Stimulated activated CD4-positive, alpha-beta T cell treated with anti-CD3 and anti-CD28 coated beads, Interleukin-1b, Interleukin-23, amount 100 ng/mL, for 4 hours (primary cell): ENCODE results near the gene AAGAB.
"Not testable (repeated sequence)": the region's sequence is repeated elsewhere in the genome, so short reads cannot be mapped to it uniquely, and the experiment has no call there.

Source experiments
- DNase-seq, 2 donors: peaks; one replicate each; pipeline ENCODE4 v3.0.0-alpha.2; 2020; ENCODE audit warnings: low read depth in 2 of 2

The AAGAB gene

DNA sequence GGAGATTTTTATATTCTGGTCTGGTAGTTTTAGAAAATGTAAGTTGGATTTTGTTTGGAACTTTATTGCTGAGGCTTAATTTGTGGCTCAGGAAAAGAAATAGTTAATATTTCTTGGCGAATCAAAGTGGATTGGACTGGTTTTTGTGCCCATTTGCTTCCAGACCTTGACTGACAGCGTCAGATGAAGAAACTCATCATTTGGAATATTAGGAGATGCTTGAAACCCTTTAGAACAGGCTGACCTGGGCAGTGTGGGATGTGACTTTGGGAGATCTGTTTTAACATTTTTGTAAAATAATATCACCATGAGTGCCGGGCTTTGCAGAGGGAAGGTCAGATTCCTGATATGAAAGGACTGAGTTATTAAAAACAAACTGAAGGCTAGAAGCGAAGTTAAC lies 83.0 kb downstream of the AAGAB start:
- no peak for DNase-seq

DNA sequence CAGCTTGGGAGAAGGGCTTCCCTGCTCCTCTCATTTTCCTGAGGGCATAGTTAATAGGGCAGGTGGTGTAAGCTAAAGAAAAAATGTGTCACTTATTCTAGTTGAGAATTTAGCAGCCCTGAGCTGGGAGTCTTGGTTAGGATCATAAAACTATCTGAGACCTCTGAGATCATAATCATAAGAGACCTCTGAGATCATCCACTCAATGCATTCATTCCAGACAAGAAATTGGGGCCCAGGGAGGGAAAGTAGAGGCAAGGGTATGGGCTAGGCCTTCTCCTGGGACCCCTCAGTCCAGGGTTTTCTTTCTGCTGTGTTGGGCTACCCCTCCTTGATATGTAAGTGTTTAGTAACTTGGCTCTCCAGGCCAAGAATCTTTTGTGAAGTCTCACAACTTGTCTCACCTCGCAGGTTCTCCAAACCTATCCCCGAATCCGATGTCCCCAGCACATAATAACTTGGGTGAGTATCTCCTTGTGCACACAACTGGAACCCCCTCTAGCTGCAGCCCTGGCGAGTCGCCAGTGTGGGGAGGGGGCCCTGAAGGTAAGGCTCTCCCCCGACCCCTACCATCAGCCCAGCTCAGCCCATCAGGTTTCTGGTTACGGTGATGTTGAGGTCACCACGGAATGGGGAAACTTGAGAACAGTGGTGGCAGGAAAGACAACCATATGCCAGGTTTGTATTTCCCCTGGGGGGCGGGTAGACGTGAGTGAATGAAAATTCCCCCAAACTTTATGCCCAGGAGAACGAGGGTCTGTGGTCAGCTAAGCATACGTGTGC lies 84.1 kb downstream of the AAGAB start:
- no peak for DNase-seq

GRCh38 chr15:67168694-67169093 lies 85.8 kb downstream of the AAGAB start:
- DNase-seq = no peak

GRCh38 chr15:67167091-67167490 lies 87.4 kb downstream of the AAGAB start:
- DNase-seq = no peak

DNA sequence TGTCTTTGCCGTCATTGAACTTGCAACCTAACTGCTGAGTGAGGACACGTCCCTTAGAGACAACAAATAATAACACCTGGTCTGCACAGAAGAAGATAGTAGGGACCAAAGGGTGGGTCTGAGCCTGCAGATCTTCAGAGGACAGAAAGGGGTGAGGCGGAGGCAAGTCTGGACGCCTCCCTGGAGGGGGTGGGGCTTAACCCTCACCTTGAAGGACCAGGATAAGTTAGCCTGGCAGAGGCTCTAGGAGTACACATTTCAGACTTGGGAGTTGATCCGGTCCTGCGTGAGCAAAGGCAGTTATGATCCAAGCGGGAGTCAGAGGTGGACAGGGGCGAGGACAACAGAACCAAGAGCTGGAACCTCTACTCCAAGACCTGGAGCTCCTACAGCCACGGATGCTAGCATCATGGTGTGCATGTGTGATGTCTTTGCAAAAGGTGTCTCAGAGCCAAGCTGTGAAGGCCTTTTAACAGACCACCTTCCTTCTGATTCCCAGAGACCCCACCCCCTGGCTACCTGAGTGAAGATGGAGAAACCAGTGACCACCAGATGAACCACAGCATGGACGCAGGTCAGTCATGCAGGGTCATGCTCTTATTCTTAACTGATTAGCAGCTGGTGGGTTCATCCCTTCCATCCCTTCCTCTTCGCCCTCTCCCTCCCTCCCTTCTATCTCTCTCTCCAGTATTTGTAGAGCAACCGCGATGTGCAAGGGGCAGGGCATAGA lies 88.0 kb downstream of the AAGAB start:
- no peak for DNase-seq

GRCh38 chr15:67165254-67166253 lies 88.9 kb downstream of the AAGAB start:
- no peak for DNase-seq

DNA sequence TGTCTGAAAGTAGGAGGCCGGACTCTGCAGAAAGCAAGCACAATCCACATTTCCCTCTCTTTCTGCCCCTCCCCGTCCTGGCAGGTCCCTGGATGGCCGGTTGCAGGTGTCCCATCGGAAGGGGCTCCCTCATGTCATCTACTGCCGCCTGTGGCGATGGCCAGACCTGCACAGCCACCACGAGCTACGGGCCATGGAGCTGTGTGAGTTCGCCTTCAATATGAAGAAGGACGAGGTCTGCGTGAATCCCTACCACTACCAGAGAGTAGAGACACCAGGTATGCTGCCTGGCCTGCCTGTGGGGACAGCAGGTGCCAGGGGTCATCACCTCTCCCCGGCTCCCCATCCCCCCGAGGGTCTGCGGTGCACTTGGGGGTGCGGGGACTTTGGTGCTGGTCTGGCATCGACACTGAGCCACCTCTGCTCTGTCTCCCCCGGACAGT lies 89.6 kb downstream of the AAGAB start:
- no peak for DNase-seq

DNA sequence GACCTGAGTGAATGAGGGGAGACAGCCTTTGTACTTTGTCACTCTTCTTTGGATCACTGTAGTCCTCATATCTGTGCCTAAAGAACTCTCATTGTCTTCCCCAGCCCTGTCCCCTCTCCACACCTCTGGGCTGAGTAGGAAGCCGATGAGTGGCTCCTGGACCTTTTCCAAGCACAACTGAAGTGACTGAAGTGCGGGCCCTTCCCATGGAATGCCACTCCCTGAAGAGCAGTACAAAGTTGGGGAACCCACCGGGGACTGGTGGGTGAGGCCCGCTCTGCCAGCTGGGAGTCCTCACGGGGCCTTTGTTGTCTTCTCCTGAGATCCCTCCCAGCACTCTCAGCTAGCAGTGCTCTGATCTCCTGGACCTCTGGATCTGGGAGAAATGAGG lies 90.1 kb downstream of the AAGAB start:
- no peak for DNase-seq

DNA sequence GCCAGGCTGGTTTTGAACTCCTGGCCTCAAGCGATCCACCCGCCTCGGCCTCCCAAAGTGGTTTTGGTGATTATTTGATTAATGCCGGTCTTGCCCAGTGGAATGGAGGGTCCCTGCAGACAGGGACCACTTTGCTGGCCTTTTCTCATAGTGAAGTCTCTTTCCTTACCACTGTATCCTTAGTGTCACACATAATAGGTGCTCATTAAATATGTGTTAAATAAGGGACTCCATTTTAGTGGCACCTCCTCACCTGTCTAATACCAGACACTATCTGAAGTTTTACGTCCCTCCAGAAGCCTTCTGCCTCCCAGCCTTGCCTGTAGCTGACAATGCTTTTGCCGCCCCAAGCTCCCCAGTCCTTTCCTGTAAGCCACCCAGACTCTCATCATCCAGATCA lies 91.3 kb downstream of the AAGAB start:
- DNase-seq = no peak

DNA sequence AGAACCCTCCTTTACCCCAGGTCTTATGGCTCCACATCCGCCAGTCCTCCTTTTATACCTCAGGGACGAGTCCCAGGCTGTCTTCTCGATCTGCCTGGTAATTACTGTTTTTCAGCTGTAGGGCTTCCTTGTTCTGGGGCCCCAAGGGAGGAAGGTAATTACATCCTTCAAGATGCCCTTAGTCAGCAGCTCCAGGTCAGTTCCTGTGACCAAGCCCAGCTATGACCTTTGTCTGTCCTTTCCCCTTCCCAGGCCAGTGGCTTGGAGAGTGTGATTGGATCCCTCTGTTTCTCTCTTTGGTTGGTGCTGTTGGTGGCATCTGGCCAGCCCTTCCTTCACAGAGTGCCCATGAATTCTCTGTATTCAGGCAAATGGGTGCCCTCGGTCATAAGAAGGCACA lies 92.6 kb downstream of the AAGAB start:
- no peak for DNase-seq

GRCh38 chr15:67161412-67161811 lies 93.0 kb downstream of the AAGAB start:
- DNase-seq = no peak

GRCh38 chr15:67158367-67158766 lies 96.1 kb downstream of the AAGAB start:
- no peak for DNase-seq

- DNase-seq = no peak
These were observed 96.8 kb downstream of the AAGAB start for GRCh38 chr15:67157521-67158252.

DNA sequence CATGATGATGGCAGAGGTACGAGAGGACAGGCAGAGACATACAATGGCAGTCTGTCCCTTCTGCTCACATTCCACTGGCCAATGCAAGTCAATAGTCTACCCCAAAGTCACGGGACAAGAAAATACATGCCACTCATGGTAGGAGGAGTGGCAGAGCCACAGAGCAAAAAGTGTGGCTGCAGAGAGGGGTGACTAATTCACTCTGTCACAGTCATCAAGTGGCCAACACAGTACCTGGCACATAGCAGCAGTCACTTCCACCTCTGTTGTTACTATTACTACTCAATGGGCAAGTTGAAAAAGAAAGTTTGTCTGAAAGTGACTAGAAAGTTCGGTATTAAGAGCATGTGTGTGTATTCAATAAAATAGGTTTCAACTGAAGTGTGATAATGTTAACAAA lies 97.6 kb downstream of the AAGAB start:
- no peak for DNase-seq

DNA sequence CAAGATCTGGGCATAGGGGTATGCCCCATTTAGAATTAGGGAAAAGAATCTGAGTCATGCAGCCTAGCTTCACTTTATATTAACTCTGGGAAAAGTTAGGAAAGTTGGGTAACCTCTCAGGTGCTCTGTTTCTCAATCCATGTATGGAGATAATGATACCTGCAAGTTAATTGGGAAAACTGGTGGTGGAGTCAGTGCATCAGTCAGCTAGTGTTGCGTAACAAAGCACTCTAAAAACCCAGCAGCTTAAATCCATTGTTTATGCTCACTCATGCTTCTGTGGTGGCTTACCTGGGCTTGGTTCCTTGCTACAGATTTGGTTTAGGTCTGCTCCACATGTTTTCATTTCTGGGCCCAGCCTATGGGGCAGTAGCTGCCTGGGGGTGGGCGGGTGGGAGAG lies 98.0 kb downstream of the AAGAB start:
- no peak for DNase-seq

GRCh38 chr15:67154249-67154648 lies 100.2 kb downstream of the AAGAB start:
- DNase-seq = no peak

DNA sequence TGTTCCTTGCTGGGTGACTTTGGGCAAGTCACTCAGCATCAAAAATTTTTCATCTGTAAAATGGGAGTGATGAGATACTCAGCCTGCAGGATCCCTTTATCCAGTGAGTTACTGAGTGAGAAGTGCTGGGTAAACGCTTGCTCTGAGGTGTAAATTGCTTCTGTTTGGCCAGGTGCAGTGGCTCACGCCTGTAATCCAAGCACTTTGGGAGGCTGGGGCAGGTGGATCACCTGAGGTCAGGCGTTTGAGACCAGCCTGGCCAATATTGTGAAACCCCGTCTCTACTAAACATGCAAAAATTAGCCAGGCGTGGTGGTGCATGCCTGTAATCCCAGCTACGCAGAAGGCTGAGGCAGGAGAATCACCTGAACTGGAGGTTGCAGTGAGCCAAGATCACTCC lies 101.4 kb downstream of the AAGAB start:
- DNase-seq = not testable (repeated sequence)

GRCh38 chr15:67152429-67152828 lies 102.0 kb downstream of the AAGAB start:
- DNase-seq = no peak
